Sigmoid colon (tissue), 7 donors: ENCODE data around the gene TFG. TPM values are rescaled to one million over a fixed set of nuclear protein-coding genes. Genes with fewer than 3 reads are reported as not detected.
"Not testable (repeated sequence)": the region's sequence is repeated elsewhere in the genome, so short reads cannot be mapped to it uniquely, and the experiment has no call there.

ENCODE experiments used
- DNase-seq: peaks from one replicate; pipeline ENCODE4 v3.0.0-alpha.2; 2019
- H3K27ac ChIP-seq, 4 donors: fragments of 200-600 bp; sonication (generic); one replicate each; pipeline ENCODE4 v1.5.1; 2016 to 2019; ENCODE audit warnings: mild to moderate bottlenecking in 1 of 4
- H3K27me3 ChIP-seq, 3 donors: fragments of 200-600 bp; sonication (generic); one replicate each; pipeline ENCODE4 v1.5.1; 2019; ENCODE audit warnings: mild to moderate bottlenecking in 1 of 3
- H3K36me3 ChIP-seq, 4 donors: fragments of 200-600 bp; sonication (generic); one replicate each; pipeline ENCODE4 v1.5.1; 2016 to 2019
- H3K4me1 ChIP-seq, 4 donors: fragments of 200-600 bp; sonication (generic); one replicate each; pipeline ENCODE4 v1.5.1; 2017 to 2019
- H3K4me3 ChIP-seq, 4 donors: fragments of 200-600 bp; sonication (generic); one replicate each; pipeline ENCODE4 v1.5.1; 2017 to 2019; ENCODE audit warnings: mild to moderate bottlenecking in 2 of 4, moderate library complexity in 1 of 4
- H3K9me3 ChIP-seq, 4 donors: fragments of 200-600 bp in 3 of 4; sonication (generic) in 3 of 4; one replicate each; pipeline versions ENCODE4 v1.5.1 to v1.6.1; 2013 to 2019
- CTCF ChIP-seq, 4 experiments: fragments of 450-650 bp in 3 of 4; fragments of 200-600 bp in 1 of 4; IDR thresholded peaks; one replicate each; pipeline ENCODE4 v1.5.1; 2016 to 2019; ENCODE audit warnings: antibody characterized with exemption in 4 of 4, mild to moderate bottlenecking in 3 of 4, moderate library complexity in 2 of 4
- EP300 ChIP-seq, 4 donors: sonication (generic); formaldehyde crosslinking; IDR thresholded peaks; one replicate each; pipeline ENCODE4 v1.6.1; 2017; ENCODE audit warnings: antibody characterized with exemption in 4 of 4
- POLR2A ChIP-seq, 2 donors: fragments of 450-650 bp; IDR thresholded peaks; one replicate each; pipeline ENCODE4 v1.6.1; 2016; ENCODE audit warnings: antibody characterized with exemption in 2 of 2, mild to moderate bottlenecking in 2 of 2, moderate library complexity in 2 of 2
- POLR2AphosphoS5 ChIP-seq, 4 donors: sonication (generic); formaldehyde crosslinking; IDR thresholded peaks; one replicate each; pipeline ENCODE4 v1.6.1; 2017; ENCODE audit warnings: antibody characterized with exemption in 4 of 4
- WGBS, 2 donors: extraction: QIAGEN DNeasy Blood & Tissue Kit; methylation state at CpG; one replicate each; pipeline ENCODE4 v1.1.7; 2013; 5-methylcytosine and 5-hydroxymethylcytosine counted together
- intact Hi-C: fragments of 100-400 bp; cut with DNase I; formaldehyde crosslinking; loops from one replicate; pipeline ENCODE4 v1.15.1; 2023
- polyA plus RNA-seq, 3 donors: library from polyadenylated mRNA; stranded (reverse); fragments of 200-250 nt; gene quantifications; one replicate each; pipeline ENCODE4 v1.2.3, GENCODE V29; 2013
- total RNA-seq, 4 donors: library from RNA; depleted of rRNA; stranded (reverse); fragments of >200 nt; gene quantifications; one replicate each; pipeline ENCODE4 v1.1.0, GENCODE V29; 2016
- donor health status: healthy with polysubstance abuse.
- donor health status: Bipolar disorder and iron deficiency.
- donor health status: healthy.

The TFG gene
- 10 to 100 TPM; 52.0 to 64.9 (median 55.0) TPM for total RNA-seq
- 100 to 1,000 TPM in 1 of 3 donors, 10 to 100 TPM in 2; 83.5 to 139 (median 94.9) TPM for polyA plus RNA-seq

- Histone ChIP-seq H3K27ac (peak within 1 kb of the TSS; percentile 97), H3K4me3 (peak within 1 kb of the TSS; percentile 74 to 95 (median 84)), H3K27me3 (no peaks in the 10 kb centered on the region), H3K9me3 (no peaks in the 10 kb centered on the region), H3K36me3 (peaks cover 0 to 6% (median 2%) of the 10 kb centered on the region in 4 donors), H3K4me1 (peaks cover 0 to 34% (median 20%) of the 10 kb centered on the region in 4 donors)
- peak; percentile 99 for DNase-seq
- 1% methylated on average over 76 of the region's 76 CpGs for WGBS, 2 donors
- intact Hi-C loops: loop anchor here (2.0 to 10.0 kb wide), 4 partner anchors 216 to 966 kb away; partner anchors contain the start of genes LNP1, TMEM45A, TOMM70 and TRMT10C
- peak; percentile 47 to 53 for TF ChIP-seq POLR2A (IDR thresholded peaks at IDR 0.05)
- TF ChIP-seq POLR2AphosphoS5 (IDR thresholded peaks at IDR 0.05): peak; percentile 69 to 94 (median 88)
- TF ChIP-seq CTCF (IDR thresholded peaks at IDR 0.05): no peak
- peak in 1 of 4 donors; percentile 81 for TF ChIP-seq EP300 (IDR thresholded peaks at IDR 0.05)
These were observed at the start of gene TFG for GRCh38 chr3:100708989-100709841. TSS of gene TFG (plus strand) at chr3:100709494. CDS start at chr3:100713686, 4,192 bp downstream.

GRCh38 chr3:100661294-100661693 lies 48.0 kb upstream of the TFG start:
- H3K27ac ChIP-seq, H3K27me3 ChIP-seq, H3K4me1 ChIP-seq, H3K9me3 ChIP-seq, H3K36me3 ChIP-seq, H3K4me3 ChIP-seq, DNase-seq, intact Hi-C loops: not testable (repeated sequence)

GRCh38 chr3:100662113-100662823 lies 47.0 kb upstream of the TFG start:
- no peak for DNase-seq
- intact Hi-C loops: no loop called here
- WGBS, 2 donors: 79 to 83% methylated on average over 2 of the region's 2 CpGs
- no peaks in the 10 kb centered on the region for H3K4me1 ChIP-seq
- no peak for TF ChIP-seq POLR2AphosphoS5 (IDR thresholded peaks at IDR 0.05)
- TF ChIP-seq POLR2A (IDR thresholded peaks at IDR 0.05): no peak
- TF ChIP-seq CTCF (IDR thresholded peaks at IDR 0.05): no peak
- TF ChIP-seq EP300 (IDR thresholded peaks at IDR 0.05): no peak
- no peak overlapping the region for H3K4me3 ChIP-seq
- H3K27me3 ChIP-seq: no peaks in the 10 kb centered on the region
- no peaks in the 10 kb centered on the region for H3K9me3 ChIP-seq
- no peak overlapping the region for H3K27ac ChIP-seq
- H3K36me3 ChIP-seq: no peaks in the 10 kb centered on the region

- TF ChIP-seq POLR2AphosphoS5 (IDR thresholded peaks at IDR 0.05): no peak
- TF ChIP-seq CTCF (IDR thresholded peaks at IDR 0.05): no peak
- TF ChIP-seq EP300 (IDR thresholded peaks at IDR 0.05): no peak
- no peak for TF ChIP-seq POLR2A (IDR thresholded peaks at IDR 0.05)
- no peak overlapping the region for H3K4me3 ChIP-seq
- no peaks in the 10 kb centered on the region for H3K9me3 ChIP-seq
- H3K4me1 ChIP-seq: no peaks in the 10 kb centered on the region
- intact Hi-C loops: no loop called here
- no peak for DNase-seq
- H3K27me3 ChIP-seq: no peaks in the 10 kb centered on the region
- H3K27ac ChIP-seq: no peak overlapping the region
- H3K36me3 ChIP-seq: no peaks in the 10 kb centered on the region
- WGBS, 2 donors: 50 to 69% methylated on average over 7 of the region's 7 CpGs
These were observed 44.1 kb upstream of the TFG start for GRCh38 chr3:100665230-100665629.

GRCh38 chr3:100666699-100667098 lies 42.6 kb upstream of the TFG start:
- intact Hi-C loops, H3K27me3 ChIP-seq, DNase-seq, H3K27ac ChIP-seq, H3K9me3 ChIP-seq, H3K4me3 ChIP-seq, H3K4me1 ChIP-seq, H3K36me3 ChIP-seq: not testable (repeated sequence)
- WGBS, 2 donors: 66 to 72% methylated on average over 5 of the region's 6 CpGs

GRCh38 chr3:100667316-100667715 lies 42.0 kb upstream of the TFG start:
- H3K4me1 ChIP-seq, H3K27ac ChIP-seq, H3K4me3 ChIP-seq, intact Hi-C loops, DNase-seq, H3K9me3 ChIP-seq, H3K27me3 ChIP-seq, H3K36me3 ChIP-seq: not testable (repeated sequence)
- WGBS, 2 donors: 14 to 62% methylated on average over 1 of the region's 1 CpG

- H3K36me3 ChIP-seq, H3K27me3 ChIP-seq, DNase-seq, H3K4me1 ChIP-seq, H3K4me3 ChIP-seq, H3K9me3 ChIP-seq, H3K27ac ChIP-seq, intact Hi-C loops: not testable (repeated sequence)
- 91 to 98% methylated on average over 2 of the region's 2 CpGs for WGBS, 2 donors
These were observed 38.3 kb upstream of the TFG start for GRCh38 chr3:100670995-100671394.
